ENCODE data around the gene CTDP1.
"Not testable (repeated sequence)": the region's sequence is repeated elsewhere in the genome, so short reads cannot be mapped to it uniquely, and the experiment has no call there.

Gene CTDP1

GRCh38 chr18:79718126-79718525 is 38.5 kb downstream of the CTDP1 start:
- no peak for TF ChIP-seq JUND (IDR thresholded peaks at IDR 0.05; ENCODE audit: low read depth)
- in situ Hi-C loops (cut with HindIII; ENCODE audit: low pct_unique_long_range_greater_than_20kb, low sequenced_read_pairs), result no loop called here
- no peak for DNase-seq (ENCODE audit: low read depth in 1 of 2, low spot score in 1 of 2)

- DNase-seq (ENCODE audit: low read depth in 1 of 2, low spot score in 1 of 2), result no peak
- no peak for TF ChIP-seq JUND (IDR thresholded peaks at IDR 0.05; ENCODE audit: low read depth)
- in situ Hi-C loops (cut with HindIII; ENCODE audit: low pct_unique_long_range_greater_than_20kb, low sequenced_read_pairs), result no loop called here
Observed at GRCh38 chr18:79718878-79719477, 39.4 kb downstream of the CTDP1 start.

GRCh38 chr18:79719478-79720358 is 40.1 kb downstream of the CTDP1 start:
- in situ Hi-C loops (cut with HindIII; ENCODE audit: low pct_unique_long_range_greater_than_20kb, low sequenced_read_pairs), result not testable (repeated sequence)
- DNase-seq (ENCODE audit: low read depth in 1 of 2, low spot score in 1 of 2), result peak in 1 of 2 experiments; percentile 5

- DNase-seq (ENCODE audit: low read depth in 1 of 2, low spot score in 1 of 2), result peak in 1 of 2 experiments; percentile 6
- no peak for TF ChIP-seq JUND (IDR thresholded peaks at IDR 0.05; ENCODE audit: low read depth)
- in situ Hi-C loops (cut with HindIII; ENCODE audit: low pct_unique_long_range_greater_than_20kb, low sequenced_read_pairs), result no loop called here
Observed at GRCh38 chr18:79720359-79720733, 40.7 kb downstream of the CTDP1 start.

- DNase-seq (ENCODE audit: low read depth in 1 of 2, low spot score in 1 of 2), result no peak
- in situ Hi-C loops (cut with HindIII; ENCODE audit: low pct_unique_long_range_greater_than_20kb, low sequenced_read_pairs), result no loop called here
- no peak for TF ChIP-seq JUND (IDR thresholded peaks at IDR 0.05; ENCODE audit: low read depth)
Observed at GRCh38 chr18:79723036-79723435, 43.4 kb downstream of the CTDP1 start.

- DNase-seq (ENCODE audit: low read depth in 1 of 2, low spot score in 1 of 2), result no peak
- in situ Hi-C loops (cut with HindIII; ENCODE audit: low pct_unique_long_range_greater_than_20kb, low sequenced_read_pairs), result no loop called here
- TF ChIP-seq JUND (IDR thresholded peaks at IDR 0.05; ENCODE audit: low read depth), result no peak
Observed at GRCh38 chr18:79723628-79724027, 44.0 kb downstream of the CTDP1 start.

GRCh38 chr18:79724299-79725080 is 44.9 kb downstream of the CTDP1 start:
- DNase-seq (ENCODE audit: low read depth in 1 of 2, low spot score in 1 of 2), result no peak
- in situ Hi-C loops (cut with HindIII; ENCODE audit: low pct_unique_long_range_greater_than_20kb, low sequenced_read_pairs), result no loop called here
- TF ChIP-seq JUND (IDR thresholded peaks at IDR 0.05; ENCODE audit: low read depth), result no peak

GRCh38 chr18:79725486-79725885 is 45.9 kb downstream of the CTDP1 start:
- in situ Hi-C loops (cut with HindIII; ENCODE audit: low pct_unique_long_range_greater_than_20kb, low sequenced_read_pairs), result no loop called here
- TF ChIP-seq JUND (IDR thresholded peaks at IDR 0.05; ENCODE audit: low read depth), result no peak
- no peak for DNase-seq (ENCODE audit: low read depth in 1 of 2, low spot score in 1 of 2)

GRCh38 chr18:79726721-79727120 is 47.1 kb downstream of the CTDP1 start:
- in situ Hi-C loops (cut with HindIII; ENCODE audit: low pct_unique_long_range_greater_than_20kb, low sequenced_read_pairs), result no loop called here
- no peak for DNase-seq (ENCODE audit: low read depth in 1 of 2, low spot score in 1 of 2)
- TF ChIP-seq JUND (IDR thresholded peaks at IDR 0.05; ENCODE audit: low read depth), result no peak

- TF ChIP-seq JUND (IDR thresholded peaks at IDR 0.05; ENCODE audit: low read depth), result no peak
- no peak for DNase-seq (ENCODE audit: low read depth in 1 of 2, low spot score in 1 of 2)
- in situ Hi-C loops (cut with HindIII; ENCODE audit: low pct_unique_long_range_greater_than_20kb, low sequenced_read_pairs), result no loop called here
Observed at GRCh38 chr18:79727211-79727610, 47.6 kb downstream of the CTDP1 start.

GRCh38 chr18:79728931-79729586 is 49.5 kb downstream of the CTDP1 start:
- TF ChIP-seq JUND (IDR thresholded peaks at IDR 0.05; ENCODE audit: low read depth), result no peak
- no peak for DNase-seq (ENCODE audit: low read depth in 1 of 2, low spot score in 1 of 2)
- in situ Hi-C loops (cut with HindIII; ENCODE audit: low pct_unique_long_range_greater_than_20kb, low sequenced_read_pairs), result no loop called here

- TF ChIP-seq JUND (IDR thresholded peaks at IDR 0.05; ENCODE audit: low read depth), result no peak
- no peak for DNase-seq (ENCODE audit: low read depth in 1 of 2, low spot score in 1 of 2)
- in situ Hi-C loops (cut with HindIII; ENCODE audit: low pct_unique_long_range_greater_than_20kb, low sequenced_read_pairs), result no loop called here
Observed at GRCh38 chr18:79729611-79730010, 50.0 kb downstream of the CTDP1 start.

Measured in T47D (cell line).